ENCODE results near the gene VHLL. TPM values are rescaled to one million over a fixed set of nuclear protein-coding genes. Genes with fewer than 3 reads are reported as not detected.

VHLL gene
- polyA plus RNA-seq, 3 donors, result not detected

- intact Hi-C loops (cut with micrococcal nuclease), result loop anchor here in 1 of 2 donors (10.0 kb wide), 1 partner anchor 58 kb away; the partner anchor contains the start of genes CCT3 and TSACC
- peak overlapping the region in 2 of 3 experiments; percentile 8 to 65 for H3K4me3 ChIP-seq (replicated peaks in 1 of 3; ENCODE audit: low read depth in 2 of 3, low read length in 3 of 3)
Observed at GRCh38 chr1:156276532-156276931, 22.6 kb downstream of the VHLL start.

GRCh38 chr1:156270314-156270713 is 28.8 kb downstream of the VHLL start:
- H4K20me1 ChIP-seq (ENCODE audit: insufficient read depth, low read length), result peaks cover 37% of the 10 kb centered on the region
- H3K4me3 ChIP-seq (replicated peaks in 1 of 3; ENCODE audit: low read depth in 2 of 3, low read length in 3 of 3), result no peak overlapping the region
- H3K36me3 ChIP-seq (replicated peaks in 1 of 2; ENCODE audit: control insufficient read depth in 1 of 2, insufficient read depth in 2 of 2, low read length in 2 of 2), result peaks cover 93 to 100% of the 10 kb centered on the region in 2 donors
- no peak for TF ChIP-seq CTCF (IDR thresholded peaks at IDR 0.05)
- H3K79me2 ChIP-seq (ENCODE audit: insufficient read depth, low read length), result peaks cover 18% of the 10 kb centered on the region
- Mint-ChIP-seq H3K27ac (peak overlapping the region in 1 of 7 donors; percentile 4), H3K36me3 (peaks cover 86 to 97% of the 10 kb centered on the region in 2 donors), H3K4me3 (no peak overlapping the region), H3K9me3 (peaks cover 0 to 2% (median 0%) of the 10 kb centered on the region in 7 donors), H3K4me1 (no peaks in the 10 kb centered on the region), H3K27me3 (ENCODE audit: low read depth in 3 of 3) (peaks cover 0 to 2% (median 0%) of the 10 kb centered on the region in 3 donors)
- no peak for DNase-seq
- H3K27ac ChIP-seq (ENCODE audit: low read depth in 1 of 2, low read length in 2 of 2), result no peak overlapping the region
- H2AFZ ChIP-seq (ENCODE audit: insufficient read depth, low read depth, low read length, poor library complexity, severe bottlenecking), result no peak overlapping the region
- intact Hi-C loops (cut with micrococcal nuclease), result loop anchor here in 1 of 2 donors (10.0 kb wide), 1 partner anchor 64 kb away; the partner anchor contains the start of genes CCT3 and TSACC
- H3K9ac ChIP-seq (ENCODE audit: insufficient read depth, low read length, poor library complexity, severe bottlenecking), result no peak overlapping the region
- no peak overlapping the region for H3K4me2 ChIP-seq (replicated peaks; ENCODE audit: extremely low read depth, low read length, poor library complexity, severe bottlenecking)
- H3K4me1 ChIP-seq (ENCODE audit: control insufficient read depth in 1 of 2, insufficient read depth in 2 of 2, low read length in 2 of 2), result peaks cover 0 to 2% of the 10 kb centered on the region in 2 donors
- no peaks in the 10 kb centered on the region for H3K9me3 ChIP-seq (replicated peaks in 1 of 2; ENCODE audit: control insufficient read depth in 1 of 2, insufficient read depth in 1 of 2, low read length in 2 of 2)
- WGBS (ENCODE audit: insufficient coverage), result no CpG with 5 or more reads among the region's 3 CpGs
- no peaks in the 10 kb centered on the region for H3K27me3 ChIP-seq (ENCODE audit: control insufficient read depth in 2 of 2, insufficient read depth in 2 of 2, low read length in 2 of 2)

More at GRCh38 chr1:156276532-156276931, 22.6 kb downstream of the VHLL start:
- Mint-ChIP-seq H3K27me3 (ENCODE audit: low read depth in 3 of 3) (no peaks in the 10 kb centered on the region), H3K4me1 (peaks cover 50% of the 10 kb centered on the region), H3K36me3 (peaks cover 59 to 81% of the 10 kb centered on the region in 2 donors), H3K27ac (peak overlapping the region; percentile 85 to 95 (median 88)), H3K4me3 (peak overlapping the region; percentile 67 to 83), H3K9me3 (no peaks in the 10 kb centered on the region)
- H3K27me3 ChIP-seq (ENCODE audit: control insufficient read depth in 2 of 2, insufficient read depth in 2 of 2, low read length in 2 of 2), result no peaks in the 10 kb centered on the region
- H3K79me2 ChIP-seq (ENCODE audit: insufficient read depth, low read length), result peaks cover 55% of the 10 kb centered on the region
- H3K9ac ChIP-seq (ENCODE audit: insufficient read depth, low read length, poor library complexity, severe bottlenecking), result peak overlapping the region; percentile 32
- H2AFZ ChIP-seq (ENCODE audit: insufficient read depth, low read depth, low read length, poor library complexity, severe bottlenecking), result no peak overlapping the region
- TF ChIP-seq CTCF (IDR thresholded peaks at IDR 0.05), result no peak
- peaks cover 65 to 73% of the 10 kb centered on the region in 2 donors for H3K36me3 ChIP-seq (replicated peaks in 1 of 2; ENCODE audit: control insufficient read depth in 1 of 2, insufficient read depth in 2 of 2, low read length in 2 of 2)
- peak in 2 of 3 donors; percentile 43 to 73 for DNase-seq
- H3K4me1 ChIP-seq (ENCODE audit: control insufficient read depth in 1 of 2, insufficient read depth in 2 of 2, low read length in 2 of 2), result peaks cover 60 to 63% of the 10 kb centered on the region in 2 donors
- peaks cover 41% of the 10 kb centered on the region for H4K20me1 ChIP-seq (ENCODE audit: insufficient read depth, low read length)
- peak overlapping the region; percentile 73 for H3K4me2 ChIP-seq (replicated peaks; ENCODE audit: extremely low read depth, low read length, poor library complexity, severe bottlenecking)
- peak overlapping the region; percentile 80 to 89 for H3K27ac ChIP-seq (ENCODE audit: low read depth in 1 of 2, low read length in 2 of 2)
- H3K9me3 ChIP-seq (replicated peaks in 1 of 2; ENCODE audit: control insufficient read depth in 1 of 2, insufficient read depth in 1 of 2, low read length in 2 of 2), result no peaks in the 10 kb centered on the region
